ENCODE measurements around the gene GPR108.

The GPR108 gene

DNA sequence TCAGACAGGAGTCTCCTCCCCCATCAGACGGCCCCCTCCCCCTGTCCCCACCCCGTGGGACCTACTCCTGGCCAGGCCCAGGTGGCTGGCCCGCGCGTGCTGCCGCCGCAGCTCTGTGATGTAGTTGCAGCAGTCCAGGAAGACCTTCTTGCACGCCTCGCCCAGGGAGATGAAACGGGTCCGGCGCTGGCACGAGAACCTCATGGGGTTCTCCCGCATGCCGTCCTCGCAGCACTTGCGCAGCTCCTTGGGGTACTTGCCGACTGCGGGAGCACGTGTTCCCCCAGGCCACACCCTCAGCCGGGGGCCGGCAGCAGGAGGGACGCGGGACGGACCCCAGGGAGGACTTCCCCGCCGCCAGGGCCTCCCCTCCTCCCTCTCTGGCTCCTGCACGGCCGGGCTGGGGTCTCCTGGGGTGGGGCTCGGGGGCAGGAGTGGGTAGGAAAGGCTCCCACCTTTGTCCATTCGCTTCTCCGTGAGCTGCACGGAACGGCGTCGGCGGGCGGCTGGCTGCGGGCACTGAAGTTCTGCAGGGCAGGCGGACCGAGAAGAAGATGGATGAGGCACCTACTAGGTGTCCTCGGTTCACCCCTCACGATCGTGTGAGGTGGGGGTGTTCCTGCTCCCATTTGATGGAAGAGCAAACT lies 30.2 kb downstream of the GPR108 start:
- TF ChIP-seq, protein P1, sequence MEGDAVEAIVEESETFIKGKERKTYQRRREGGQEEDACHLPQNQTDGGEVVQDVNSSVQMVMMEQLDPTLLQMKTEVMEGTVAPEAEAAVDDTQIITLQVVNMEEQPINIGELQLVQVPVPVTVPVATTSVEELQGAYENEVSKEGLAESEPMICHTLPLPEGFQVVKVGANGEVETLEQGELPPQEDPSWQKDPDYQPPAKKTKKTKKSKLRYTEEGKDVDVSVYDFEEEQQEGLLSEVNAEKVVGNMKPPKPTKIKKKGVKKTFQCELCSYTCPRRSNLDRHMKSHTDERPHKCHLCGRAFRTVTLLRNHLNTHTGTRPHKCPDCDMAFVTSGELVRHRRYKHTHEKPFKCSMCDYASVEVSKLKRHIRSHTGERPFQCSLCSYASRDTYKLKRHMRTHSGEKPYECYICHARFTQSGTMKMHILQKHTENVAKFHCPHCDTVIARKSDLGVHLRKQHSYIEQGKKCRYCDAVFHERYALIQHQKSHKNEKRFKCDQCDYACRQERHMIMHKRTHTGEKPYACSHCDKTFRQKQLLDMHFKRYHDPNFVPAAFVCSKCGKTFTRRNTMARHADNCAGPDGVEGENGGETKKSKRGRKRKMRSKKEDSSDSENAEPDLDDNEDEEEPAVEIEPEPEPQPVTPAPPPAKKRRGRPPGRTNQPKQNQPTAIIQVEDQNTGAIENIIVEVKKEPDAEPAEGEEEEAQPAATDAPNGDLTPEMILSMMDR (IDR thresholded peaks at IDR 0.05; ENCODE audit: low read depth, low read length), result no peak
- no peak overlapping the region for H3K4me3 ChIP-seq (ENCODE audit: low read depth, low read length)

DNA sequence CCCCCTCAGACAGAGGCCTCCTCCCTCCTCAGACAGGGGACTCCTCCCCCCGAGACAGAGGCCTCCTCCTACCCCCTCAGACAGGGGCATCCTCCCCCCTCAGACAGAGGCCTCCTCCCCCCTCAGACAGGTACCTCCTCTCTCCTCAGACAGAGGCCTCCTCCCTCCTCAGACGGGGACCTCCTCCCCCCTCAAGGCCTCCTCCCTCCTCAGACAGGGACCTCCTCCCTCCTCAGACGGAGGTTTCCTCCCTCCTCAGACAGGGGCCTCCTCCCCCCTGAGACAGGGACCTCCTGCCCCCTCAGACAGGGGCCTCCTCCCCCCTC lies 30.8 kb downstream of the GPR108 start:
- TF ChIP-seq, protein P1 (IDR thresholded peaks at IDR 0.05; ENCODE audit: low read depth, low read length), result no peak
- H3K4me3 ChIP-seq (ENCODE audit: low read depth, low read length), result no peak overlapping the region

DNA sequence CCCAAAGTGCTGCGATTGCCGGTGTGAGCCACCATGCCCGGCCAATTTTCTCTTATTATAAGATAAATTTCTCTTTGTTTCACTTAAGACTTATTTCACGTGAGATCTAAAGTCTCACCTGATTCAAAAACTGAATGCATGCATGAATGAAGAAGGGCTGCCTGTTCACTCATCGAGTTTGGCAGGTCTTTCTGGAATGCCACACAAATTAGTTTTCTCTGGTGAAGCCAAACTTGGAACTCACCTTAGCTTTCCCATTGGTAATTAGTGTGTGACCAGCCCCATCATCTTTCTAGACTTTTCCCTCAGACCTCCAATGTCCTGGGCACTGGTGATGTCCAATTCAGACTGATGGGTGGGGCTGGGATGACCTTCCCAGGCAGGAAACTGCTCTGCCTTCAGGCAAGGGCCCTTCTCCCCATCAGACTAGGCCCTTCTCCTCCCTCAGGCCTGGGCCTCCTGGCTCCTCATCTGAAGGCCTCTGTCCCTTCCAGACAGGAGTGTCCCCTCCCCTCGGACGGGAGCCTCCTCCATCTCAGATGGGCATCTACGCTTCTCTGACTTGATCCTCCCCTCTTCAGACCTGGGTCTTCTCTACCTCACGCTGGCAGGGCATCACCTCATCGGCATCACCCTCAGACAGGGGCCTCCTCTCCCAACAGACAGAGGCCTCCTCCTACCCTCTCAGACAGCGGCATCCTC lies 31.3 kb downstream of the GPR108 start:
- TF ChIP-seq, protein P1 (IDR thresholded peaks at IDR 0.05; ENCODE audit: low read depth, low read length), result no peak
- H3K4me3 ChIP-seq (ENCODE audit: low read depth, low read length), result no peak overlapping the region

DNA sequence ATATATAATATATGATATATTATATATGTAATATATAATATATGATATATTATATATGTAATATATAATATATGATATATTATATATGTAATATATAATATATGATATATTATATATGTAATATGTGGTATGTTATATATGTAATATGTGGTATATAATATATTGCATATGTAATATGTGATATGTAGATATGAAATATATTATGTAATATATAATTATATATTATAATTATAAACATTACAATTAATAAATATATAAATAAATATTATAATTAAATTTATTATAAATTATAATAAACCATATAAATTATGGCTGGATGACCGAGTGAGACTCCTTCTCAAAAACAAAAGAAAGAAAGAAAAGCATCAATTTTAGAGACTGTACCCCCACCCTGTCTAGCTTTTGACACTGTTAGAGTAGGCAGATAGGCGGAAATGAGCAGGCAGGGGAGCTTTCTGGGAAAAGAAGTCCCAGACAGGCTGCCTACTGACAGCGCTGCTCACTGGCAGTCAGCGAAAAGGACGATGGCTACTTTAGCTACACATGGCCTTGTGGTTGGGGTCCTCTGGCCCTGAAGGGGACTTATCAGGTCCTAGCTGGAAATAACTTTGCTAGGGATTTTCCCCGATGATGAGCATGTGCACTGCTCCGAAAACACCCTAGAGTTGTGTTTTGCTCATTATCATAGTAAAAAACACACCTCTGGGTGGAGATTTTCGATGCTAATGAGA lies 36.6 kb downstream of the GPR108 start:
- TF ChIP-seq, protein P1 (IDR thresholded peaks at IDR 0.05; ENCODE audit: low read depth, low read length), result no peak
- H3K4me3 ChIP-seq (ENCODE audit: low read depth, low read length), result no peak overlapping the region

DNA sequence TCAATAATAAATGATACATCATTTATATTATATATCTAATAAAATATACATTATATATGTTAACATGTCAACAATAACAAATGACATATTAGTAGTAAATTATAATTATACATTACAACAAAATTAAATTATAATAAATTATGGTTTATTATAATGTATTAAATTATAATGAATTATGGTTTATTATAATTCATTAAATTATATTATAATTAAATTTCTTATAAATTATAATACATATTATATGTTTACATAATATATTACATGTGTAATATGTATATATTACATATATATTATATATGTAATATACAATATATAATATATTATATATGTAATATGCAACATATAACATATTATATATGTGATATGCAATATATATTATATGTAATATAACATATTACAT lies 37.4 kb downstream of the GPR108 start:
- TF ChIP-seq, protein P1 (IDR thresholded peaks at IDR 0.05; ENCODE audit: low read depth, low read length), result no peak
- no peak overlapping the region for H3K4me3 ChIP-seq (ENCODE audit: low read depth, low read length)

DNA sequence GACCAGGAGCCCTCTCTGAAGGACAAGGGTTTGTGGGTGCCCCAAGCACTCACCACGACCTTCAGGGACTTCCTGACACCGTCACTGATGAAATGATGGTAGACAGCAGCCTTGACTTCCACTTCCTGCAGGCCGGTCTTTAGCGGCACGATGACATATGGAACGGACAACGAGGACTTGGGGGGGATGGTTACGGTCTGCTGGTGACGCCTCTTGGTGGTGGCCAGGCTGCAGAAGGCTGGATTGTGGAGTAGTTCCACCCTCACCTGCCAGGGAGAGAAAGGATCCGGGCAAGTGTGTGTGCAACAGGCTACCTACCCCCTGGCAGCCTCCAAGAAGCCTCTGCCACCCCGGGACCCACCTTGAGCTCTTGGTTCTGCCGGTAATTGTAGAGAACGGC lies 40.1 kb downstream of the GPR108 start:
- TF ChIP-seq, protein P1 (IDR thresholded peaks at IDR 0.05; ENCODE audit: low read depth, low read length), result no peak
- no peak overlapping the region for H3K4me3 ChIP-seq (ENCODE audit: low read depth, low read length)
